Stimulated activated CD8-positive, alpha-beta memory T cell treated with anti-CD3 and anti-CD28 coated beads, Interleukin-4, amount 100 ng/mL, for 4 hours (primary cell): ENCODE data around the gene PIBF1.
"Not testable (repeated sequence)": the region's sequence is repeated elsewhere in the genome, so short reads cannot be mapped to it uniquely, and the experiment has no call there.

ENCODE experiments used
- DNase-seq, 2 donors: peaks; one replicate each; pipeline ENCODE4 v3.0.0-alpha.2; 2020; ENCODE audit warnings: low read depth in 2 of 2, low spot score in 1 of 2

Gene PIBF1

DNA sequence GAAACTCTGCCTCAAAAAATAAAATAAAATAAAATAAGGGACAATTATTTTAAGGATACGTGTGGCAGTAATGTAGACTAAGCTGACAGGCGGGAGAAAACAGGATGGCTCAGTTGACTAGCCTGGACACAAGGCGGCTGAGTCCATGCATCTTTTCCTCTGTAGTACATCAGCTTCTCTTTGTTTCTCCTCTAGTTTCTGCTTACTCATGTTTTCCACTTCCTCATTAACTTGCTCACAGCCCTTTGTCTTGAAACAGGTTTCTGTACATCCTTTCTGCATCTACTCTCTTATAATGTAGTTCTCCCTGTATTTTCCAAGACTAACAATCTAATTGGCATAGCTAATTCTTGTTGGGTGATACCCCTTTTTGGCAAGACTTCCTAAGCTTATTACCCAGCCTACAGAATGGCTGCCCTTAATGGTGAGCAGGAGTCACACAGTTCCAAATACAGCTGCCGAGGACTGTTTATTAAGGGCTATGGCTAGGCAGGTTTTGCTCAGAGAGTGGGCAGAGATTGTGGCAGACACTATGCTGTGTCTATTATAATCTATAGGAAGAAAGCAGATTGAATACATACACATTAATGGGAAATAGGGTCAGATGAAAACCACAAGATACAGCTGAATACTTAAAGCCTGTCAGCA, 218.2 kb downstream of the PIBF1 start:
- no peak for DNase-seq

DNA sequence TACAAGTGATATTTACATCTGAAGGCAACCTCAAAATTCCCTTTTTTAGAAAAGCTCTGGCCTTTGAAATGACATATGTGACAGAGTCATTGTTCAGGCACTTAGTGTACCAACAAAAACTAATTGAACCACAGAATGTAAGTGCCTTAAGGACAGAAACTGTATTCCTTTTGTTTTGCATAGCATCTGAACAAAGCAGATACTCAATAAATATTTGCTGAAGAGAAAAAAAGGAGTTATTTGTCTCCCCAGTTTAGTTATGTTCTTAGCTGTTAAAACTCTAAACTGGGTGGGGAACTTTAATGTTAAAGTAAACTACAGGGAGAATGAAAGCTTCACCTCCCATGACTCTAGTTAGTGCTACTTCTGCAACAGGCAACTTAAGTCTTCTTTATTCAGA, 220.0 kb downstream of the PIBF1 start:
- DNase-seq = no peak

DNA sequence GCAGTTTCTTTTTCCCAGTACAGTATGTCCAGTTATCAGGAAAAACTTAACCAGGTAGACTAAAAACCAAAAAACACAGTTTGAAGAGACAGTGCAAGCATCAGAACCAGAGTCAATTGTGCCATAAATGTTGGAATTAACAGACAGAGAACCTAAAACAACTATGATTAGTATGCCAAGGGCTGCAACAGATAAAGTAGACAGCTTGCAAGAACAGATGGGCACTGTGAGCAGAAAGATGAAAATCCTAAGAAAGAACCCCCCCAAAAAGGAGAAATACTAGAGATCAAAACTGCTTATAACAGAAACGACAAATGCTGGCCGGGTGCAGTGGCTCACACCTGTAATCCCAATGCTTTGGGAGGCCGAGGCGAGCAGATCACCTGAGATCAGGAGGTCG, 229.8 kb downstream of the PIBF1 start:
- DNase-seq = no peak

DNA sequence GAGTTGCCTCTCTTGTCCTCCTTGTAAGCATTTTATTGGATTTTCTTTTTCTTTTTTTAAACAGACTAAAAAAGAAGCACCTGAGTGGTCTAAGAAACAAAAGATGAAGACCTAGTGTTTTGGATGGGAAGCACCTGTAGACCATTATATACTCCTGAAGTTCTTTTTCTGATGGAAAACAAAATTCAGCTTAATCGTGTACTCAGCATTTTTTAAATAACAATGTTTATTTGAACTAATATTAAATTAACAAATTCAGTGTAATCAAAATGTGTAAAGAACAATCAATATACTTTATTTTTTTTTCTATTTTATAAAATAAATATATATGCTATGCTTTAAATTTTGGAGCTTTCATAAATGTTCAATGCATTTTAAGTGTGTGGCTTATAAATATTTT, 233.9 kb downstream of the PIBF1 start:
- no peak for DNase-seq

DNA sequence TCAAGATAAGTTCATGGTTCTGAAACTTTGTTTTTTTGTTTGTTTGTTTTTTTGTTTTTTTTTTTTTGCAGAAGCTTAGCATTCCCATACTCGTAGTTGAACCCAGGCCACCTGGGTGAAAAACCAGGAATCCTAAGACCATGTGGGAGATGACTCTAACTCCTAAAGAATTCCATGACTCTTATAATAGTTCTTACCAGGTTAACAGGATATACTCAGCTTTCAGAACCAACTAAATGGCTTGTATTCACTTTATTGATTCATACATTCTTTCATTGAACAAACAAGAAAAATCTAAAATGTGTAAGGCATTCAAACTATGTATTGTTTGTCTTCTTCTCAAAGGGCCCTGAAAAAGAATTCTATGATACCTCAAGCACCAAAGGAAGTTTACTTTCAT, 236.4 kb downstream of the PIBF1 start:
- no peak for DNase-seq

DNA sequence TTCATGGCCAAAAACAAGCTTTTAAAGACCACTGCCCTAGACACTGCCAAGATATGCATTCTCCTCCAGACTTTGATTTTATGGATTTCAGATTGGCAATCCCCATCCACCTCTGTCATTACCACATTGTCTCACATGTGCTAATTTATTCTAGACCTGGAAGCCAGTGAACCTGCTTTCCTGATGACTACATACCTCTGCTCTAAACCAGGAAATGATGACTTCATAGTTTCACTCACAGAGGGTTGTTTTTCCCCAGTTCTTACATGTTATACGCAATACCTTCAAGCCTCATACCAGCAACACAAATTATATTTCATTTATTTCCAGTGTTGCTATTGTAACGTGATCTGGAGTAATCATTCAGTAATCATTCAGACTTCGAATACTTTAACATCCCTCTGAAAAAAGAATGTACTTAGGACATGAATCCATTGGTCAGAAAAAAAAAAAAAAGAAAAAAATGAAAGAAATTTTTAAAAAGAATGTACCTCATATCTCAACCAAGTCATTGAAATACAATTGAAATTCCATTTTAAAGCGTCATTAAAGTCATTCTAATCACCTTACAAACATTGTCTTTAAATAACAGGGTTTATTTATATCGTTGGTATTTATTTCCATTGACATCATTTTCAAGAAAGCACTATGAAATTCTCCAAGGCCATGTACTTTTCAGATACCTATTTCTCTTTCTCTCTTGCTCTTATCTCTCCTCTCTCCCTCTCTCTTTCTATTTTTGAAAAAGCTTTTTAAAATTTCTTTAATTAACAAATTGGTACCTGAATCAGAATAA, 243.5 kb downstream of the PIBF1 start:
- no peak for DNase-seq

DNA sequence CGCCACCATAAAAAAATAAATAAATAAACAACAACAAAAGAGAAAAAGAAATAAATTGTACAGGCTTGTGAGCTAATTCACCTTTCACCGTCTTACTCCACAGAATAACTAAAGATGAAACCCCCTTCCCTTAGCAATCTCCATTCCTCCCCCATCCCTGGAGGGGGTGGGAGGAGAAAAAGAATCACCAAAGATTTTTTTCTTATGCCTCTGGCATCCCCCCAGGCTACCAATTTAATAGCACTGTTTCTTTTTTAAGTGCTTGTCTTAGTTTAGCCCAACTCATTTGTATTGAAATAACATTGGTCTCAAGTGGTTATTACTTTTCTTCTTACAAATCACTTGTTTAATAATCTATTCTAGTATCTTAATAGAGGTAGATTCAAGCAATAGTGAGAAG, 253.0 kb downstream of the PIBF1 start:
- DNase-seq = no peak

DNA sequence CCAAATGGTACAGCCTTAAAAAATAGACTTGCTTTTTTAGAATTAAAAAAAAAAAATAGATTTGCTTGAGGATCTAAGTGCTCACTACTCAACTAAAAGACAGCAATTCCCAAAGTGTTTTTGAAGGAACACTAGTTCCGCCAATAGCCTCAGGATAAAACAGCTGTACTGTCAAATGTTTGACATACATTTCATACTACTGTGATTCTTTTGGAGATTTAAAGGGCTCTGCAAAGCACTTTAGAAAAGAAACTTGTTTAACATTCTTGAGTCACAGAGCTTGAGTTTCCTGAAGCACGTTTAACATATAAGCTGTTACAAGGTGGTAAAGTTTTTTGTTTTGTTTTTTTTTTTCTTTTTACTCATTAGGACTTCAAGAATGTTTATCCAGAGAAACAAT, 253.7 kb downstream of the PIBF1 start:
- no peak for DNase-seq

DNA sequence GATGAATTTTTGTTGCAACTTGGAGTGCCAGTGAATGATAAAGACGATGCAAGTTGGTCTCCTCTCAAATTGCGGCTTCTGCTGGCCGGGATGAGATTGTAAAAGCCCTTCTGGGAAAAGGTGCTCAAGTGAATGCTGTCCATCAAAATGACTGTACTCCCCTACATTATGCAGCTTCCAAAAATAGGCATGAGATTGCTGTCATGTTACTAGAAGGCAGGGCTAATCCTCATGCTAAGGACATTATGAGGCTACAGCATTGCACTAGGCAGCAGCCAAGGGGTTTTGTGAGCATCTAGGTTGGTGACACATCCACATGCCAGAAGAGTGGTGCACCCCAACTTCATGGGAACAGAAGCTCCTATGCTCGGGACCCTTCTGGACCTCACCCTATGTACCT, 254.6 kb downstream of the PIBF1 start:
- DNase-seq = no peak

DNA sequence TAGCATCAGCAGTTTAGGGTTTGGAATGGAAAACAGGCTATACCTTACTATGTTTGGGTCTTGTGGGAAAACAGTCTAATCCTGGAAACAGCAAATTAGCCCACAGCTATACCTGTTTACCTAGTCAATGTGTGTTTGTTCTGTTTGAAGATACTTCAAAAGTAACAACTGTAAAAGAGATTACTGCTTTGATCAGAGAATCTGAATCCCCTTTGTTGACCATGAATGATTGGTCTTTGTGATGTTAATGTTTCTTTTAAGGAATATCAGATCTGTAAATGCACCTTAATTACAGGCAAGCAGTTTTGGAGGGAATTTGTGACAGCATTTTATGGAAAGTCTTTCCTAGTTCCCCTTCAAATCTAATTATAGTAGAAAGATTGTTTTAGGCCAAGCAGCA, 256.1 kb downstream of the PIBF1 start:
- no peak for DNase-seq

DNA sequence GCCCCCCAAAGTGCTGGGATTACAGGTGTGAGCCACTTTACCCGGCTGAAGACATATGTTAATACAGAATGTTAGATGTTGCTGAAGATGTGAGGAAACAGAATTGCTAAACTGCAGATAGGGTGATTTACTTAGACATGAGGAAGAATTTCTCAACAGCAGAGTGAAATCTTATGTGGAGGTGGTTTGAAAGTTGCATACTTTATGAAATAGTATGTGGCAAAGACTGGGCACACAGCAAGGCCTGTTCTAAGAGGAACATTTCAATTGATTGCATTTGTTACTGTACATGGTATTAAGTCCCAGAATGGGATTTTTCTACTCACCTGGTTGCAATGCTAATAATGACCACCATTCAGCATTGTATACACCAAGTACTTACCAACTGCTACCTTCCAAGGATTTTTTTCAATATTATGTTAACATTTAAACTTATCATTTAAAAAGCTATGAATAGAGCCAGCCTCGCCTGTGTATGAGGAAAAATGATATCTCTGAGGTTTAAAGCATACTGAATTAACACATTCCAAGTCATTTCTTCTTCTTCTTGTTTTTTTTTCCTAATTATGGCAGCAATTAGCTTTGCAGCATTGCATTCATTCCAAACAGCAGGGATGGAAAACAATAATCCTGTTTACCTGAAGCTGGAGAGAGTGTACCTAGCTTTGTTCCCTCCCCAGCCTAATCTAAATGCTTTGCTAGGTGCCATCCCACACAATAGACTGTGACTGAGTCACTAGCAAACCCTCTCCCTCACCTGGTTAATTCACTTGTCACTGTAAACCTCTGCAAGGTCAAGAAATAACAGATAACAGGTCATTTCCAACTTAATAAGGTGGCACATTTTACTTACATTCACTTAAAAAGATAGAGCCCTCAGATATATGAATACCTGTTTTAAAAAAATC, 257.5 kb downstream of the PIBF1 start:
- DNase-seq = no peak

DNA sequence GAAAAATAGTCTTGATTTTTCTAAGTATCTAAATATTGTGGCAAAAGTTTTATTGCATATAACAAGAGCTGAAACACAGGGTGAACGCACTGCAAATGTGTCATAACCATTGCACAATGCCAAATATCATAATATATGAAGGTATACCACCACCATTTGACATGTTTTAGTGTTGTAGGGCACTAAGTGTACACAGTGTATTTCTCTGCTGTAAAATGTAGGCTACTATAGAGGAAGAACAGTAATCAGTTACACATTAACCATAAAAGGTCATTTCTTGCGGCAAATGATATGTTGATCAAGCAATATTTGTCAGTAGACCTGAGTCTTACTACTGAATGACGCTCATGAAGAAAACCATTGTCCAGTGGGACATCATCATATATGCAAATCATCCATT, 258.6 kb downstream of the PIBF1 start:
- DNase-seq = no peak

DNA sequence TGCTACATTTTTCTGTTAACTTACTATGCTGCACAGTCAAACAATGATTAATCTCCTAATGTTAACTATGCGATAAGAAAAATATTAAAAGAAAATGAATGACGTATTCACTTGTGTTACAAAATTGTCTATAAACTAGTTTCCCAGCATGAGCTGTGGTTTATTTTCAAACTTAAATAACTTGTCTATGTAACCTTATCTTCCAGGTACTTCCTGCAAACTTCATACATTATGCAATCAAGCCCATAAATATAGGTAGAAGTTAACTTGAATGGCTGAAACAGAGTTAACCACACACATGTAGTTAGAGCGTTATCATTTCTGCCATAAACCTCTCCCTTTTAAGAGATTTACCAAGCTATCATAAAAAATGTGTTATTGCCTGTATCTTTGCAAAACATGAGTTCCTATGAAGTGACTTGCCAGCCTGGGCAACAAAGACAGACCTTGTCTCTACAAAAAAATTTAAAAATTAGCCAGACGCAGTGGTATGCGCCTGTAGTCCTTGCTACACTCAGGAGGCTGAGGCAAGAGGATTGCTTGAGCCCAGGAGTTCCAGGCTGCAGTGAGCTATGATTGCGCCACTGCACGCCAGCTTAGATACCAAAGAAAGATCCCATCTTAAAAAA, 259.1 kb downstream of the PIBF1 start:
- no peak for DNase-seq

DNA sequence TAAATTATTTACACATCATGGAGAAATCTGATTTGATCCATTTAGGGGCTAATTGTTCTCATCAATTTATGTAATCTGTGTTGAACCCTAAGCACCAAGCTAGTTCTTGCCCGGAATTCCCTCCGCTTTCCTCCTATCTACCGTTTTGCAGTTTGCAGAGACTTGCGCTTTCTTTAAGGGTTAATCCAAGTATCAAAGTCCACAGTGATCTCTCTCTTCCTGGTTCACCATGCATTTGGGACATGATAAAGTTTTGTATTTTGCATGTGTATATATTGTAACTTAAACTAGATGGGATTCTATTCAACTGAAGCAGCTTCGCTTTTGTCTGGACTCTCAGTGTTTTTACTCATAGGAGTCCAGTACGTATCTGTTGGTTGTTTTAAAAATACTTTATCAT, 263.1 kb downstream of the PIBF1 start:
- DNase-seq = no peak

DNA sequence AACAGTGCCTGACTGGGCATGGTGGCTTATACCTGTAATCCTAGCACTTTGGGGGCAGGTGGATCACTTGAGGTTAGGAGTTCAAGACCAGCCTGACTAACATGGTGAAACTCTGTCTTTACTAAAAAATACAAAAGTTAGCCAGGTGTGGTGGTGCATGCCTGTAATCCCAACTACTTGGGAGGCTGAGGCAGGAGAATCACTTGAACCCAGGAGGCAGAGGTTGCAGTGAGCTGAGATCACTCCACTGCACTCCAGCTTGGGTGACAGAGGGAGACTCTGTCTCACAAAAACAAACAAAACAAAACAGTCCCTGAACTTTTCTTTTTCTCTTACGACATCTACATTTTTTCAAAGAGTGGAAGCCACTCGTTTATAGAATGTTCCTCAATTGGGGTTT, 266.7 kb downstream of the PIBF1 start:
- not testable (repeated sequence) for DNase-seq

DNA sequence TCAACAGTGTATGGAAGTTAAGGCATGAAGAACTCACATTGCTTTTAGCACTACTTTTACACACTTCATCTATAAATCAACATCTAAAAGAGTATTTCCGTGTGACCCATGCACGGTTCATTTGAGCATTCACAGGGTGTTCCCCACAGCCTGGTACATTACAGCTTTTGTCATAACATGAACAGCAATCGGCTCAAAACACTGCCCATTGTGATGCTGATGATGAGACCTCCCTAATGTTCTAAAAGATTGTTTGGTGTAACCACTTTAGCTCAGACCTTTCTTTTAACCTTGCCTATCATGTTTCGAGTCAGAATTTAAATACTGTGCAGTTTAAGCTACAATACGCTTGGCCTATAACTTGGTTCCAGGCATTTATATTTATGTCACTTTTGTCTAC, 272.8 kb downstream of the PIBF1 start:
- no peak for DNase-seq

DNA sequence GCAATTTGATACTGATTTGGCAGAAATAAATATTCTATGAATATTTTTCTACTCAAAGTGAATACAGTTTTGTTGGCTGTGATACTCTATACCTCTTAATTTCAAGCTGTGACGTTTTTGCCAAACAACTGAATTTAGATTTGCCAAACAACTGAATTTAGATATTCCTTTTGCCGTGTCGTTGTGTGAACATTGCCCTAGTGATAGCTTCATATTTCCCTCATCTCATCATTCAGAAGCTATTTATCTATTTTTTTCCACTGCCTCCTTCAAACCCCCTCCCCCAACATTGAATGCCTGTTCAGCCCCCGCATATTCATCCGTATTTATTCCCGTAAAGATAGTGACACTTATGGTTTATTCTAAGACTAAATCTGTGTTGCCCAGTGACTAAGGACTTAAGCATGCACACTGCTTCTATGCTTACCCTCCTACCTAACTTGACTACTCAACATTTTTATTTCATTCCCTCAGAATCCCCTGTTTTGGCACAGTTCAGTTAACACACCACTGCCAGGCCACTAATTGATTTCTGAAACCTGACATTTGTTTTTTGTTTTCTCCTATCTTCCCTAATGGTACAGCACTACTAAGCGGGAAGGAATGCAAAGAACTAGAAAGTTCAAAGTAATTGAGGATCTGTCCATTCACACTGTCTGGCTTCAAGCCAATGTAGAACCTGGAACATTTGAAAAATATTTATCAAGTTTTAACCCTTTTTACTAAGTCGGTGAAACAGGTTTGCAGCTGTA, 274.1 kb downstream of the PIBF1 start:
- DNase-seq = no peak

DNA sequence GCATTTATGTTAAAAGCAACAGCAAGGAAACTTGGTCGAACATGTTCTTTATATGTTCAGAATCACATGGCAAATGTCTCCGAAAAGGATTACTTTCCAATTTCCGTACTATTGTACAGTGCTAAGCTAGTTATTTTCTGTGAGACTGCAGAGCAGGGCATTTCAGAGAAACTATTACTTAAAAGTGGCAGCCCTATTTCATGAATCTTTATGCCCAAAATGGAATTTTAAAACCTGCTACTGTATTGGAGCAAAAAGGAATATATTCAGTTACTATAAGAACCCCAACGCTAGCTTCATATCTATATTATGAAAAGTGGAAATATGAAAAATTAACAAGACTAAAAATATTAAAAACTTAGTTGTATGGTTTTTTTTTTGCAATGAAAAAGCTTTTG, 274.6 kb downstream of the PIBF1 start:
- no peak for DNase-seq

DNA sequence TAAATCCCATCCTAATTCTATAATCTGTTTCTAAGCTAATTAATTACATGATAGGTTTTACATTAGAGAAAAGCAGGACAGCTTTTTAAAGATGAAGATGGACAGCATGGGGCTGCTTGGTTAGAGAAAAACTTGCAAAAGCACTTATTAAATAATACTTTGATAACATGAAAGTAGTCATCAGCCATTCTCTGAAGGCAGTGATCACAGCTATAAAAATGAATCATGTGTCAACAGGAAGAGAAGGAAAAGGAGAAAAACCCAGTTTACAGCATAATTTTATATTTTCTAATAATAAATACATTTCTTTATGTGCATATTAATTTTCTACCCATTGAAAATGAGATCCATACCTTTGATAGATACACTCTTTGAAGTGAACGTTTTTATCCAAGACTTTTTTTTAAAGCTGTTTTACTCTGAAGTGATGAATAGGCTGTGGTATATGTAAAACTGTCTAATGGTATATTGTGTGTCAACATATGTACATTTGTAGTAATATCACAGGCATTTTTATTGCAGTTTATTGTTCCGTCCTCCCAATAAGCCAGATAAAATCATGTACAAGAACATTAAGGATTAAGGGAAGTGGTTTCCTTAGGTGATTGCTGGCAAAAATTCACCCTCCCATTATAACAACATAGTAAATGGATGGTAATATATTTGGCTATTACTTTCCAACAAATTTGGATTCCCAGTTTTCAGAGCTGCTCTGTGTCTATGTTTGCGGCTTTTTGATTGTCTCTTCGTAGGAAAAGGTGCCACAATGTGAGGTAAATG, 275.5 kb downstream of the PIBF1 start:
- no peak for DNase-seq

DNA sequence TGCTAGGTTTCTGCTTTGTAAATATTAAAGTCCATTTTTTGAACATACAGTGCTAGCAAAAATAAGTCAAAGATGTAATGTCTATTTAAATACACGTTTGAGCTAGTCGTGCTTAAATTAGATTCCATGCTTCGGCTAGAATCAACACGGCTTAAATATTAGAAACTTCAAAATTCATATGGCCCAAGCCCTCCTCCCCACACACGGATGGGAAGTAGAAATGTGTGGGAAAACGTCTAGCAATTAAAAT, 276.1 kb downstream of the PIBF1 start:
- DNase-seq = no peak

DNA sequence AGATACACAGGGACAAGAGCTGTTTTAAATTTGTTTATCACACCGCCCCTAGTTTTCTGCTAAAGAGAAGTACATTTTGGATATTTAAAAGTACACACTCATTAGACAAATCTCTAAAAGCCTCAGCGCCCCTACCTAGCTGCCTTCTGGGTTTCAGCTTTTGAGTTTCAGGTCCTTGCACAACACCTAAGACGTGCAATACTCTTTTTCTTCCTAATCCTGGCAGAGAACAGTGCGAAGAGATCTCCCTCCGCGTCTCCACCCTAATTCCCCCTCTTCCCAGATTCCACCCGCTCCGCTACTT, 276.5 kb downstream of the PIBF1 start:
- no peak for DNase-seq
